GM13976 (cell line): ENCODE results near the gene PIAS1.

Experiments
- DNase-seq: peaks from one replicate; pipeline ENCODE4 v3.0.0; 2012; ENCODE audit warnings: low spot score
- in situ Hi-C: fragments of 300-500 bp; cut with MboI; formaldehyde crosslinking; loops from one replicate; pipeline ENCODE4 v1.12.0; 2022; ENCODE audit warnings: low sequenced_read_pairs, mixed read lengths, inconsistent platforms; ENCODE audit not compliant: unreplicated experiment
- TF ChIP-seq, protein P1 (sequence below): IDR thresholded peaks from 2 replicates; pipeline ENCODE4 v1.5.1; 2012; ENCODE audit warnings: borderline replicate concordance, mild to moderate bottlenecking; ENCODE audit not compliant: insufficient read depth; ENCODE audit errors: extremely low read depth, missing control alignments, control extremely low read depth

PIAS1 gene

DNA sequence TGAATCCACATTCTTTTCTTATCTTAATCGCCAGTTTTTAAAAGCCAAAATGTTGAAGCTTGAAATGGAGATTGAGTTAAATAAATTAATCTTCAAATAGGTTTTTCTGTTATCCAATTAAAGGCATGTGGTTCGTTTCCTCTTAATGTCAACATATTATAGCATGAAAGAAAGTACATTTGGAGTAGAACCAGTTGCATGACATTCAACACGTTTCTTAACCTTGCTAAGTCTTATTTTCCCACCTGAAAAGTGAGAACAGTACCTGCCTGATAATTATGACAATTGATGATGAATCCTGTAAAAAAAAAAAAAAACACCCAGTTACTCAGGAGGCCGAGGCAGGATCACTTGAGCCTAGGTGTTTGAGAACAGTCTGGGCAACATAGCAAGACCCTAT is 29.3 kb downstream of the PIAS1 start:
- in situ Hi-C loops, result no loop called here
- DNase-seq, result no peak
- TF ChIP-seq, protein P1, sequence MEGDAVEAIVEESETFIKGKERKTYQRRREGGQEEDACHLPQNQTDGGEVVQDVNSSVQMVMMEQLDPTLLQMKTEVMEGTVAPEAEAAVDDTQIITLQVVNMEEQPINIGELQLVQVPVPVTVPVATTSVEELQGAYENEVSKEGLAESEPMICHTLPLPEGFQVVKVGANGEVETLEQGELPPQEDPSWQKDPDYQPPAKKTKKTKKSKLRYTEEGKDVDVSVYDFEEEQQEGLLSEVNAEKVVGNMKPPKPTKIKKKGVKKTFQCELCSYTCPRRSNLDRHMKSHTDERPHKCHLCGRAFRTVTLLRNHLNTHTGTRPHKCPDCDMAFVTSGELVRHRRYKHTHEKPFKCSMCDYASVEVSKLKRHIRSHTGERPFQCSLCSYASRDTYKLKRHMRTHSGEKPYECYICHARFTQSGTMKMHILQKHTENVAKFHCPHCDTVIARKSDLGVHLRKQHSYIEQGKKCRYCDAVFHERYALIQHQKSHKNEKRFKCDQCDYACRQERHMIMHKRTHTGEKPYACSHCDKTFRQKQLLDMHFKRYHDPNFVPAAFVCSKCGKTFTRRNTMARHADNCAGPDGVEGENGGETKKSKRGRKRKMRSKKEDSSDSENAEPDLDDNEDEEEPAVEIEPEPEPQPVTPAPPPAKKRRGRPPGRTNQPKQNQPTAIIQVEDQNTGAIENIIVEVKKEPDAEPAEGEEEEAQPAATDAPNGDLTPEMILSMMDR, result no peak

DNA sequence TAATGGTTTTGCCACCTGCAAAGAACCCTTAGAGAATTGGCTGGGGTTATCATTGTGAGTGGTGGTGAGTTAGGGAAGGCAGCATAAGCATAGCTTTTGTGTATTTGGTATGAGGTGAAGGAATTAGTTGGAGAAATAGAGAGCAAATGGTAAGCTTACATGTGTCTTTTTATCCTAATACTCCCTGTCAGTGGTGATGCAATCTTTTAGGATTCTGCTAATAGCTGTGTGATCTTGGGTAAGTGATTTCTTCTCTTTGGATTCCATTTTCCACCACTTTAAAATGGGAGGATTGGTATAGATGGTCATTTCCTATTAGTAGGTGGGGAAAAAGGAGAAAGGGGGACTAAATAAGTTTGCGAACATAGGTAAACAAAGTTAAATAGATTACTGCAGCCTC is 30.9 kb downstream of the PIAS1 start:
- TF ChIP-seq, protein P1, result no peak
- in situ Hi-C loops, result no loop called here

DNA sequence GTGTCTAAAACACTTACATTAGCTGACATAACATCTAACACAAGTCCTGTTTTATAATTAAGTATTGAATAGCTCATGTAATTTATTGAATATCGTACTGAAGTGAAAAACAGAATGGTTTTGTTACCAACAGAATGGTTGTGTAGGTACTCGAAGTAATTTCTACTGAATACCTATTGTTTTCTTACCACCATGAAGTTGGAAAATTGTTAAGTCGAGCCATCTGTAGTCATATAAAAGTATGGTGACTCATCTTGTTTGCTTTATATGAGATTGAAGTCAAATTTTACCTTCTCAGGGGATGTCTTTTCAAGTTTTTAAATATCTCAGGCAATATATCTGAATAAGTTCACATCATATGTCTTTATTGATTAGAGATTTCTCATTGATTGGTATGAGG is 37.6 kb downstream of the PIAS1 start:
- DNase-seq, result no peak
- in situ Hi-C loops, result no loop called here
- TF ChIP-seq, protein P1, result no peak

More for the DNA sequence above, 30.9 kb downstream of the PIAS1 start:
- DNase-seq, result no peak

DNA sequence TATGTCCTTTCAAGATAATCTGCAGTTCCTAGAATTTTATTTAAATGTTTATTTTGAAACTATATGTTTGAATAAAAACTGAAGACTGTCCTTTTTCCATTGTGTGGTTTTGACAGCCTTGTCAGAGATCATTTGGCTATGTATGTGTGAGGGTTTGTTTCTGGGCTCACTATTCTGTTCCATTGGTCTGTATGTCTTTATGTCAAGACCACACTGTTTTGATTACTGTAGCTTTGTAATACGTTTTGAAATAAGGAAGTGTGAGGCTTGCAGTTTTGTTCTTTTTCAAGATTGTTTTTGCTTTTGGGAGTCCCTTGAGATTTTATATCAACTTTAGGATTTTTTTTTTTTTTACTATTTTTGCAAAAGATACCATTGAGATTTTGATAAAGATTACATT is 42.0 kb downstream of the PIAS1 start:
- no peak for DNase-seq
- in situ Hi-C loops, result no loop called here

DNA sequence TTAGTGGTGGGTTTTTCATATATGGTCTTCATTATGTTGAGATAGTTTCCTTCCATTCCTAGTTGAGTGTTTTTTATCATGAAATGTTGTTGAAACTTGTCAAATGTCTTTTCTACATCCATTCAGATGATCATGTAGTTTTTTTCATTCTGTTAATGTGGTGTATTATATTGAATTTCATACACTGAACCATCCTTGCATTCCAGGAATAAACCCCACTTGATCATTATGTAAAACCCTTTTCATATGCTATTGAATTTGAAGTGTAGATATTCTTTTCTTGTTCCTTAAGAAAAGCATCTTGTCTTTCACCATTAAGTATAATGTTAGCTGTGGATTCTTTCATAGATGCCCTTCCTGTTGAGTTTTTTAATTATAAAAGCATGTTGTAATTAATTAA is 42.9 kb downstream of the PIAS1 start:
- DNase-seq, result no peak
- in situ Hi-C loops, result no loop called here
- TF ChIP-seq, protein P1, result no peak

More for the DNA sequence above, 42.0 kb downstream of the PIAS1 start:
- TF ChIP-seq, protein P1, result no peak

DNA sequence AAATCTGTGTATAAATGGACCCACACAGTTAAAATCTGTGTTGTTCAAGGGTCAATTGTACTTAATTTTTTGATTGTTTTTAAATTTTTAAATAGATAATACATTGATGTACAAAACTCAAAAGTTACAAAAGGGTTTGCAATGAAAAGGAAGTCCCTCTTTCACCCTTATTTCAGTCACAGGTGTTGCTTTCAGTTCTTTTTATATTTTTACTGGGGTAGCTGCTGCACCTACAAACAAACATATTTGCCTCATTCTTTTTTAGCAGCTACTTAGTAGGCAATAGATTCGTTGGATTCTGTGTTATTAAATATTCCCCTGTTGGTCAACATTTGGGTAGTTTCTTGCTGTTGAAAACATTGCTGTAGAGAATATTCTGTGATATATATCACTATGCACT is 44.4 kb downstream of the PIAS1 start:
- TF ChIP-seq, protein P1, result no peak
- in situ Hi-C loops, result no loop called here
- DNase-seq, result no peak

DNA sequence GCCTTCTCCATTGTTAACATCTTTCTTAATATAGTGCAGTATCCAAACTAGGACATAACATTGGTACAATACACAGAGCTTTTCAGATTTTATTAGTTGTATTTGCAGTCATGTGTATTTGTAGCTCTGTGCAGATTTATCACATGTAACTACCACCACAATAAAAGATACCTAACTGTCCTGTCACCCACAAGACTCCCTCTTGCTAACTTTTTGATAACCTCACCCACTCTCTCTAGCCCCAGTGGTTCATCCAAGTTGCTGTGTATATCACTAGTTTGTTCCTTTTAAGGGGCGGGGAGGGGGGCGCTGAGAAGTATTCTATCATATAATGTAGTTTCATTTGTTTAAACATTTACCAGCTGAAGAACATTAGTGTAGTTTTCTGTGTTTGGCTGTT is 46.1 kb downstream of the PIAS1 start:
- in situ Hi-C loops, result no loop called here
- TF ChIP-seq, protein P1, result no peak
- no peak for DNase-seq
